Ovary (tissue), 9 donors: ENCODE results near the gene ACOT7. TPM values are rescaled to one million over a fixed set of nuclear protein-coding genes. Genes with fewer than 3 reads are reported as not detected.

ENCODE experiments used
- DNase-seq, 5 donors: peaks; one replicate each; pipeline ENCODE4 v3.0.0-alpha.2; 2019 to 2020
- H3K27ac ChIP-seq, 2 donors: fragments of 200-600 bp; one replicate each; pipeline versions ENCODE4 v1.5.1 to v1.8.0; 2019 to 2022
- H3K27me3 ChIP-seq: fragments of 200-600 bp; one replicate; pipeline ENCODE4 v1.8.0; 2022
- H3K36me3 ChIP-seq: fragments of 200-600 bp; sonication (generic); one replicate; pipeline ENCODE4 v1.5.1; 2019
- H3K4me1 ChIP-seq: one replicate; pipeline ENCODE4 v1.8.1; 2013; ENCODE audit warnings: mild to moderate bottlenecking, moderate library complexity; ENCODE audit not compliant: insufficient read depth
- H3K4me3 ChIP-seq: fragments of 200-600 bp; sonication (generic); one replicate; pipeline ENCODE4 v1.5.1; 2017
- H3K9me3 ChIP-seq, 2 donors: fragments of 200-600 bp in 1 of 2; sonication (generic) in 1 of 2; one replicate each; pipeline versions ENCODE4 v1.5.1 to v1.8.1; 2013 to 2019; ENCODE audit warnings: mild to moderate bottlenecking in 1 of 2, moderate library complexity in 1 of 2
- EP300 ChIP-seq: sonication (generic); formaldehyde crosslinking; IDR thresholded peaks from one replicate; pipeline ENCODE4 v1.6.1; 2017; ENCODE audit warnings: antibody characterized with exemption
- POLR2A ChIP-seq: fragments of 450-650 bp; IDR thresholded peaks from one replicate; pipeline ENCODE4 v1.6.1; 2017; ENCODE audit warnings: antibody characterized with exemption, mild to moderate bottlenecking, moderate library complexity
- WGBS, 3 donors: extraction: QIAGEN DNeasy Blood & Tissue Kit in 1 of 3; methylation state at CpG; one replicate each; pipeline versions ENCODE4 v1.1.5 to v1.1.7; 2013 to 2017; 5-methylcytosine and 5-hydroxymethylcytosine counted together
- intact Hi-C, 4 donors: fragments of 100-400 bp; cut with DNase I; formaldehyde crosslinking; loops; one replicate each; pipeline versions ENCODE4 v1.11.0 to v1.15.1; 2022 to 2023
- microRNA-seq, 3 donors: library from miRNA; unstranded; fragments of <30 nt; microRNA quantifications; one replicate each; pipeline versions ENCODE4 to v1.2.0, GENCODE V29; 2019 to 2020
- polyA plus RNA-seq, 2 donors: library from polyadenylated mRNA; stranded (reverse); fragments of 200-250 nt in 1 of 2; fragments of 350-450 nt in 1 of 2; fragmentation: Illumina TruSeq in 1 of 2; extraction: RNeasy Lipid Tissue Mini Kit (QIAGEN cat#74804) in 1 of 2; gene quantifications; one replicate each; pipeline ENCODE4 v1.2.3, GENCODE V29; 2013 to 2014
- small RNA-seq: library from RNA; depleted of rRNA; stranded (forward); fragments of <200 nt; gene quantifications from one replicate; pipeline ENCODE3, GENCODE V24; 2016
- total RNA-seq, 7 donors: library from RNA; depleted of rRNA in 2 of 7; stranded (reverse); fragments of >200 nt in 2 of 7; fragmentation: NEBNext Ultra II Directional in 3 of 7; extraction: Animal tissue kit (Norgen Biotek cat#: 25700) in 3 of 7; gene quantifications; one replicate each; pipeline versions ENCODE4 v1.1.0 to v1.2.4, GENCODE V29; 2016 to 2023
- TF ChIP-seq, protein P1 (sequence below), 3 donors: fragments of 450-650 bp in 2 of 3; fragments of 200-600 bp in 1 of 3; IDR thresholded peaks; one replicate each; pipeline versions ENCODE4 v1.5.1 to v1.8.0; 2016 to 2022; ENCODE audit warnings: antibody characterized with exemption in 3 of 3, mild to moderate bottlenecking in 1 of 3
- donor health status: DM: no; HTN: no; CAD: no; lungs with moderate emphysema.
- donor health status: DM: no; HTN: no; CAD: no.
- donor health status: Bipolar disorder and iron deficiency.
- donor health status: DM: yes; HTN: yes; CAD: no.
- donor health status: DM: no; HTN: no; CAD: no.
- donor health status: DM: yes; HTN: yes; CAD: no.

The ACOT7 gene
- total and polyA plus RNA-seq, 9 donors = 6.4 to 20.7 (median 11.3) TPM

DNA sequence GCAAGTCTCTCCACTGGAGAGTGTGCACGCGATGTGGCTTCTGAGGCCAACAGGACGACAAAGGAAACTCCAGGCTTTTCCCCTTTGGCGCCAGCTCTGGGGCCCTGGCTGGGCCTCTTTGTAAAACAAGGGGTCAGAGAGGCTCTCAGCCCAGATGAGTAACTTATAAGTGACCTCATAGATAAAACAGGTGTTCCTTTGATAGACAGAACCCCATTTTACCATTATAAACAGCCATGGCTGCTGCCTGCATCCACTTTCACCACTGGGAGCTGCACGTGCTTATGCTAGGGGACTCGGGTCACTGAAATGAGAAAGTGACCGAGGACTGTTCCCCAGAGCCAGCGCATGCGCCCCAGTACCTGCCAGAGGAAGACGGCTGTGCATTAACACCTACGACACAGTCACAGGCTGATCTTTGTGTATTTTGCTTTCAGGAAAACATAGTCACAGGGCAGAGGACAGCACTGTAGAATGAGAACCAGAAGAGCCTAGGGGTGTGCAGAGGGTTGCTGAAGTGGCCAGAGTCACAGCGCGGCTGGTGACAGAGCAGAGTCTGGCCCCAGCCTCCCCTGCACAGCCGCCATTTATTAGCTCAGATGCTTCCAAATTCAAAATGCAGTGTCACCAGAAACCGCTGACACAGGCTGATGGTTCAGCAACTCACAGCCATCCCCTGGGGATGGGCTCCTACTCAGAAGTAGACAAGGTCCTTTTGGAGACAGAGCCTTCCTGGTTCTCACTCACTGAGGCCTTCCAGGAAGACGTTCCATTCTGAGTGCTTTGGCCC lies 175.0 kb downstream of the ACOT7 start:
- WGBS, 3 donors = 86 to 88% (median 86%) methylated on average over 16 of the region's 16 CpGs
- no peaks in the 10 kb centered on the region for H3K27me3 ChIP-seq
- H3K9me3 ChIP-seq = no peaks in the 10 kb centered on the region
- H3K27ac ChIP-seq = no peak overlapping the region
- H3K36me3 ChIP-seq = no peaks in the 10 kb centered on the region
- H3K4me3 ChIP-seq = no peak overlapping the region
- no peaks in the 10 kb centered on the region for H3K4me1 ChIP-seq
- DNase-seq = no peak
- TF ChIP-seq, protein P1, sequence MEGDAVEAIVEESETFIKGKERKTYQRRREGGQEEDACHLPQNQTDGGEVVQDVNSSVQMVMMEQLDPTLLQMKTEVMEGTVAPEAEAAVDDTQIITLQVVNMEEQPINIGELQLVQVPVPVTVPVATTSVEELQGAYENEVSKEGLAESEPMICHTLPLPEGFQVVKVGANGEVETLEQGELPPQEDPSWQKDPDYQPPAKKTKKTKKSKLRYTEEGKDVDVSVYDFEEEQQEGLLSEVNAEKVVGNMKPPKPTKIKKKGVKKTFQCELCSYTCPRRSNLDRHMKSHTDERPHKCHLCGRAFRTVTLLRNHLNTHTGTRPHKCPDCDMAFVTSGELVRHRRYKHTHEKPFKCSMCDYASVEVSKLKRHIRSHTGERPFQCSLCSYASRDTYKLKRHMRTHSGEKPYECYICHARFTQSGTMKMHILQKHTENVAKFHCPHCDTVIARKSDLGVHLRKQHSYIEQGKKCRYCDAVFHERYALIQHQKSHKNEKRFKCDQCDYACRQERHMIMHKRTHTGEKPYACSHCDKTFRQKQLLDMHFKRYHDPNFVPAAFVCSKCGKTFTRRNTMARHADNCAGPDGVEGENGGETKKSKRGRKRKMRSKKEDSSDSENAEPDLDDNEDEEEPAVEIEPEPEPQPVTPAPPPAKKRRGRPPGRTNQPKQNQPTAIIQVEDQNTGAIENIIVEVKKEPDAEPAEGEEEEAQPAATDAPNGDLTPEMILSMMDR (IDR thresholded peaks at IDR 0.05) = no peak
- TF ChIP-seq EP300 (no peak), POLR2A (no peak)
- intact Hi-C loops = no loop called here

Small RNAs within 50 kb of the gene (microRNA-seq; reads per million reads assigned to microRNA genes)
- 0 reads per million in 3 donors for gene MIR4252

Small RNAs within 50 kb of the gene (small RNA-seq; reads per million reads assigned to genes)
- gene MIR4252 = not detected

Other genes starting within 250 kb of the ACOT7 start
- under 1 TPM; under 0.01 to 0.54 (median 0.23) TPM for gene CHD5, start 213.4 kb downstream of the ACOT7 start, total RNA-seq
- gene CHD5, start 213.4 kb downstream of the ACOT7 start, polyA plus RNA-seq = under 1 TPM; 0.12 to 0.29 TPM
- gene RPL22, start 194.2 kb downstream of the ACOT7 start, total RNA-seq = 1,000 to 10,000 TPM in 1 of 7 donors, 100 to 1,000 TPM in 6; 379 to 1,097 (median 715) TPM
- gene RPL22, start 194.2 kb downstream of the ACOT7 start, polyA plus RNA-seq = 1,000 to 10,000 TPM in 1 of 2 donors, 100 to 1,000 TPM in 1; 619 to 2,062 TPM
- 10 to 100 TPM in 2 of 7 donors, 1 to 10 TPM in 5; 2.3 to 24.4 (median 7.8) TPM for gene RNF207, start 187.6 kb downstream of the ACOT7 start, total RNA-seq
- gene RNF207, start 187.6 kb downstream of the ACOT7 start, polyA plus RNA-seq = 1 to 10 TPM; 2.0 to 3.0 TPM
- gene ICMT, start 157.8 kb downstream of the ACOT7 start, total RNA-seq = 10 to 100 TPM; 13.2 to 39.3 (median 29.9) TPM
- gene ICMT, start 157.8 kb downstream of the ACOT7 start, polyA plus RNA-seq = 10 to 100 TPM; 14.8 to 57.9 TPM
- not detected for gene HES3, start 149.6 kb downstream of the ACOT7 start, total RNA-seq
- not detected for gene HES3, start 149.6 kb downstream of the ACOT7 start, polyA plus RNA-seq
- gene GPR153, start 132.7 kb downstream of the ACOT7 start, total RNA-seq = 10 to 100 TPM in 5 of 7 donors, 1 to 10 TPM in 2; 6.0 to 42.0 (median 17.8) TPM
- 10 to 100 TPM in 1 of 2 donors, 1 to 10 TPM in 1; 4.2 to 11.0 TPM for gene GPR153, start 132.7 kb downstream of the ACOT7 start, polyA plus RNA-seq
- gene HES2, start 26.2 kb upstream of the ACOT7 start, total RNA-seq = 1 to 10 TPM in 1 of 7 donors, under 1 TPM in 5, not detected in 1; 0.08 to 9.2 (median 0.43) TPM
- not detected for gene HES2, start 26.2 kb upstream of the ACOT7 start, polyA plus RNA-seq
- 10 to 100 TPM in 1 of 7 donors, 1 to 10 TPM in 4, under 1 TPM in 2; 0.51 to 46.2 (median 1.9) TPM for gene ESPN, start 31.0 kb upstream of the ACOT7 start, total RNA-seq
- under 1 TPM in 1 of 2 donors, not detected in 1; 0.11 TPM for gene ESPN, start 31.0 kb upstream of the ACOT7 start, polyA plus RNA-seq
- 10 to 100 TPM in 2 of 7 donors, 1 to 10 TPM in 5; 4.9 to 13.1 (median 7.7) TPM for gene TNFRSF25, start 72.4 kb upstream of the ACOT7 start, total RNA-seq
- gene TNFRSF25, start 72.4 kb upstream of the ACOT7 start, polyA plus RNA-seq = 1 to 10 TPM; 1.7 to 9.4 TPM
- gene PLEKHG5, start 97.9 kb upstream of the ACOT7 start, total RNA-seq = 10 to 100 TPM in 3 of 7 donors, 1 to 10 TPM in 4; 6.2 to 13.1 (median 9.4) TPM
- 10 to 100 TPM in 1 of 2 donors, 1 to 10 TPM in 1; 2.0 to 10.2 TPM for gene PLEKHG5, start 97.9 kb upstream of the ACOT7 start, polyA plus RNA-seq
- gene NOL9, start 160.7 kb upstream of the ACOT7 start, total RNA-seq = 10 to 100 TPM; 12.6 to 38.9 (median 30.0) TPM
- gene NOL9, start 160.7 kb upstream of the ACOT7 start, polyA plus RNA-seq = 10 to 100 TPM in 1 of 2 donors, 1 to 10 TPM in 1; 7.2 to 15.5 TPM
- gene TAS1R1, start 161.5 kb upstream of the ACOT7 start, total RNA-seq = under 1 TPM in 5 of 7 donors, not detected in 2; 0.20 to 0.42 (median 0.33) TPM
- gene TAS1R1, start 161.5 kb upstream of the ACOT7 start, polyA plus RNA-seq = under 1 TPM in 1 of 2 donors, not detected in 1; 0.74 TPM
- 10 to 100 TPM; 20.4 to 42.5 (median 33.7) TPM for gene ZBTB48, start 186.2 kb upstream of the ACOT7 start, total RNA-seq
- gene ZBTB48, start 186.2 kb upstream of the ACOT7 start, polyA plus RNA-seq = 10 to 100 TPM in 1 of 2 donors, 1 to 10 TPM in 1; 8.0 to 37.7 TPM
- gene KLHL21, start 209.1 kb upstream of the ACOT7 start, total RNA-seq = 10 to 100 TPM; 24.1 to 39.6 (median 34.4) TPM
- 10 to 100 TPM; 14.4 to 40.4 TPM for gene KLHL21, start 209.1 kb upstream of the ACOT7 start, polyA plus RNA-seq
- gene PHF13, start 220.0 kb upstream of the ACOT7 start, total RNA-seq = 10 to 100 TPM; 11.0 to 32.4 (median 16.5) TPM
- 10 to 100 TPM; 13.5 to 14.6 TPM for gene PHF13, start 220.0 kb upstream of the ACOT7 start, polyA plus RNA-seq
- gene THAP3, start 231.1 kb upstream of the ACOT7 start, total RNA-seq = 10 to 100 TPM; 15.7 to 24.6 (median 18.8) TPM
- gene THAP3, start 231.1 kb upstream of the ACOT7 start, polyA plus RNA-seq = 10 to 100 TPM in 1 of 2 donors, 1 to 10 TPM in 1; 5.6 to 33.6 TPM